Caco-2 (cell line): ENCODE measurements around the gene RYK. TPM values are rescaled to one million over a fixed set of nuclear protein-coding genes. Genes with fewer than 3 reads are reported as not detected.
A peak's percentile ranks its signal among the peaks of the same experiment; 100 is the strongest.

Source experiments
- BruUV-seq: library from RNA; stranded (reverse); fragments of 400-500 nt; replicated peaks from 2 replicates; lab custom pipeline; 2021; lab: Mats Ljungman, UMichigan
- CTCF ChIA-PET: fragments of 300-600 bp; sonication (Branson Sonifier 250); formaldehyde crosslinking; loops from one replicate; lab custom pipeline; 2022; ENCODE audit warnings: antibody characterized with exemption; lab: Charles Lee
- POLR2A ChIA-PET: fragments of 300-600 bp; sonication (Branson Sonifier 250); formaldehyde crosslinking; loops from one replicate; lab custom pipeline; 2022; ENCODE audit warnings: antibody characterized with exemption; lab: Charles Lee
- DNase-seq, 2 experiments: peaks; one replicate each; pipeline versions ENCODE4 v3.0.0 to v3.0.0-alpha.2; 2020 to 2022
- H3K27me3 ChIP-seq: replicated peaks from 2 replicates; pipeline ENCODE4 v1.6.0; 2011; ENCODE audit warnings: low read length; ENCODE audit not compliant: control insufficient read depth, insufficient read depth
- H3K36me3 ChIP-seq: 2 replicates; pipeline ENCODE4 v1.5.1; 2011; ENCODE audit warnings: low read length; ENCODE audit not compliant: control insufficient read depth, insufficient read depth
- H3K4me1 ChIP-seq: fragments of 250-450 bp; sonication (Bioruptor Pico); 2 replicates; pipeline ENCODE4 v1.5.1; 2020; ENCODE audit warnings: mild to moderate bottlenecking
- H3K4me3 ChIP-seq: 2 replicates; pipeline ENCODE4 v1.5.1; 2011; ENCODE audit warnings: low read depth, mild to moderate bottlenecking, control low read depth, low read length
- H3K9me3 ChIP-seq: fragments of 250-450 bp; sonication (Bioruptor Pico); 2 replicates; pipeline ENCODE4 v1.5.1; 2020; ENCODE audit warnings: mild to moderate bottlenecking, moderate library complexity
- H3K27ac Mint-ChIP-seq: one replicate; pipeline ENCODE4 v1.8.0; 2022; ENCODE audit warnings: mixed read lengths; ENCODE audit not compliant: unreplicated experiment
- H3K27me3 Mint-ChIP-seq: one replicate; pipeline ENCODE4 v1.8.0; 2022; ENCODE audit warnings: mixed read lengths; ENCODE audit not compliant: insufficient read depth, unreplicated experiment
- H3K36me3 Mint-ChIP-seq: one replicate; pipeline ENCODE4 v1.8.0; 2022; ENCODE audit warnings: mild to moderate bottlenecking, mixed read lengths; ENCODE audit not compliant: insufficient read depth, unreplicated experiment
- H3K4me1 Mint-ChIP-seq: one replicate; pipeline ENCODE4 v1.8.0; 2022; ENCODE audit warnings: low read depth, mixed read lengths; ENCODE audit not compliant: unreplicated experiment
- H3K4me3 Mint-ChIP-seq: one replicate; pipeline ENCODE4 v1.8.0; 2022; ENCODE audit warnings: mild to moderate bottlenecking, moderate library complexity, mixed read lengths; ENCODE audit not compliant: unreplicated experiment
- H3K9me3 Mint-ChIP-seq: one replicate; pipeline ENCODE4 v1.8.0; 2022; ENCODE audit warnings: mixed read lengths; ENCODE audit not compliant: unreplicated experiment
- CTCF ChIP-seq, 2 experiments: fragments of 200-600 bp in 1 of 2; IDR thresholded peaks; 1 replicate in 1 of 2; 2 replicates in 1 of 2; pipeline versions ENCODE4 v1.5.1 to v1.8.0; 2011 to 2022; ENCODE audit warnings: antibody characterized with exemption in 1 of 2, control low read depth in 1 of 2, inconsistent platforms in 1 of 2, low read depth in 1 of 2, low read length in 1 of 2, mild to moderate bottlenecking in 1 of 2, moderate library complexity in 1 of 2; ENCODE audit not compliant: insufficient read depth in 1 of 2, severe bottlenecking in 1 of 2, unreplicated experiment in 1 of 2
- intact Hi-C: fragments of 100-400 bp; cut with micrococcal nuclease; formaldehyde crosslinking; loops from one replicate; pipeline ENCODE4 v1.10.0; 2022; ENCODE audit not compliant: unreplicated experiment
- total RNA-seq: library from RNA; stranded (reverse); gene quantifications from 2 replicates; pipeline ENCODE4 v1.2.3, GENCODE V29; 2022

RYK gene
- total RNA-seq, 1 experiment from 2014 or later: 102 TPM

- Mint-ChIP-seq H3K9me3 (no peaks in the 10 kb centered on the region), H3K36me3 (peaks cover 53% of the 10 kb centered on the region), H3K4me3 (no peak overlapping the region), H3K4me1 (peaks cover 23% of the 10 kb centered on the region), H3K27me3 (no peaks in the 10 kb centered on the region), H3K27ac (no peak overlapping the region)
- Histone ChIP-seq H3K4me1 (peaks cover 12% of the 10 kb centered on the region; the same call in 1 of the 2 replicates), H3K9me3 (no peaks in the 10 kb centered on the region), H3K27me3 (no peaks in the 10 kb centered on the region), H3K4me3 (no peak overlapping the region), H3K36me3 (no peaks in the 10 kb centered on the region)
- ChIA-PET CTCF (no interaction called here), POLR2A (interaction anchor here (0.7 kb wide), 1 partner anchor 129 kb away, joined by 4 read pairs; no protein-coding TSS in a partner anchor)
- DNase-seq: peak in 1 of 2 experiments; percentile 21
- intact Hi-C loops: no loop called here
- TF ChIP-seq CTCF (IDR thresholded peaks at IDR 0.05; ENCODE audit: insufficient read depth in 1 of 2, low read depth in 1 of 2, low read length in 1 of 2, severe bottlenecking in 1 of 2, unreplicated experiment in 1 of 2): peak in 1 of 2 experiments; percentile 23
- no TSS peak for BruUV-seq
Measured at GRCh38 chr3:134161898-134162615, 88.6 kb downstream of the RYK start.

- H3K4me1 ChIP-seq: no peaks in the 10 kb centered on the region
- no peaks in the 10 kb centered on the region for H3K27me3 ChIP-seq
- no peaks in the 10 kb centered on the region; the same call in 1 of the 2 replicates for H3K36me3 ChIP-seq
- DNase-seq: no peak
- peaks cover 68% of the 10 kb centered on the region for H3K36me3 Mint-ChIP-seq
- no peaks in the 10 kb centered on the region for H3K27me3 Mint-ChIP-seq
- no peak overlapping the region for H3K4me3 ChIP-seq
- H3K4me1 Mint-ChIP-seq: peaks cover 6% of the 10 kb centered on the region
- no peak overlapping the region for H3K4me3 Mint-ChIP-seq
- ChIA-PET POLR2A (no interaction called here), CTCF (interaction anchor here (0.6 kb wide), 1 partner anchor 19 kb away, joined by 3 read pairs; no protein-coding TSS in a partner anchor)
- intact Hi-C loops: loop anchor here (10.0 kb wide), 1 partner anchor 221 kb away; no protein-coding TSS in a partner anchor
- TF ChIP-seq CTCF (IDR thresholded peaks at IDR 0.05; ENCODE audit: insufficient read depth in 1 of 2, low read depth in 1 of 2, low read length in 1 of 2, severe bottlenecking in 1 of 2, unreplicated experiment in 1 of 2): no peak
- no peak overlapping the region for H3K27ac Mint-ChIP-seq
- H3K9me3 ChIP-seq: no peaks in the 10 kb centered on the region
- no peaks in the 10 kb centered on the region for H3K9me3 Mint-ChIP-seq
- BruUV-seq: no TSS peak
Measured at GRCh38 chr3:134155446-134155845, 95.2 kb downstream of the RYK start.

GRCh38 chr3:134153761-134154160 lies 96.9 kb downstream of the RYK start:
- ChIA-PET POLR2A (no interaction called here), CTCF (no interaction called here)
- intact Hi-C loops: loop anchor here (10.0 kb wide), 1 partner anchor 219 kb away; no protein-coding TSS in a partner anchor
- no peaks in the 10 kb centered on the region for H3K27me3 Mint-ChIP-seq
- H3K36me3 Mint-ChIP-seq: peaks cover 64% of the 10 kb centered on the region
- H3K4me3 ChIP-seq: no peak overlapping the region
- H3K9me3 ChIP-seq: no peaks in the 10 kb centered on the region
- H3K4me1 ChIP-seq: peaks cover 7% of the 10 kb centered on the region; the same call in 1 of the 2 replicates
- no peaks in the 10 kb centered on the region; the same call in 1 of the 2 replicates for H3K36me3 ChIP-seq
- H3K4me3 Mint-ChIP-seq: no peak overlapping the region
- DNase-seq: no peak
- no peak for TF ChIP-seq CTCF (IDR thresholded peaks at IDR 0.05; ENCODE audit: insufficient read depth in 1 of 2, low read depth in 1 of 2, low read length in 1 of 2, severe bottlenecking in 1 of 2, unreplicated experiment in 1 of 2)
- no peaks in the 10 kb centered on the region for H3K27me3 ChIP-seq
- BruUV-seq: no TSS peak
- H3K4me1 Mint-ChIP-seq: peaks cover 11% of the 10 kb centered on the region
- peak overlapping the region; percentile 16 for H3K27ac Mint-ChIP-seq
- H3K9me3 Mint-ChIP-seq: no peaks in the 10 kb centered on the region
